ENCODE data around the gene AKAP6.

AKAP6 gene

GRCh38 chr14:32622742-32623141, 293.6 kb downstream of the AKAP6 start:
- Mint-ChIP-seq H3K27me3 (ENCODE audit: low read depth, poor library complexity) (no peaks in the 10 kb centered on the region), H3K4me3 (no peak overlapping the region), H3K9me3 (peaks cover 11% of the 10 kb centered on the region), H3K36me3 (ENCODE audit: low read depth) (no peaks in the 10 kb centered on the region), H3K4me1 (peaks cover 11% of the 10 kb centered on the region), H3K27ac (no peak overlapping the region)
- TF ChIP-seq CTCF (IDR thresholded peaks at IDR 0.05), result no peak
- DNase-seq, result no peak

- no peak for DNase-seq
- H3K27ac Mint-ChIP-seq, result no peak overlapping the region
- H3K4me3 Mint-ChIP-seq, result no peak overlapping the region
- TF ChIP-seq CTCF (IDR thresholded peaks at IDR 0.05), result no peak
- peaks cover 14% of the 10 kb centered on the region for H3K4me1 Mint-ChIP-seq
- no peaks in the 10 kb centered on the region for H3K36me3 Mint-ChIP-seq (ENCODE audit: low read depth)
- H3K27me3 Mint-ChIP-seq (ENCODE audit: low read depth, poor library complexity), result no peaks in the 10 kb centered on the region
- H3K9me3 Mint-ChIP-seq, result peaks cover 11% of the 10 kb centered on the region
Observed at GRCh38 chr14:32623300-32624093, 294.4 kb downstream of the AKAP6 start.

GRCh38 chr14:32625211-32625610, 296.1 kb downstream of the AKAP6 start:
- TF ChIP-seq CTCF (IDR thresholded peaks at IDR 0.05), result no peak
- Mint-ChIP-seq H3K27ac (no peak overlapping the region), H3K36me3 (ENCODE audit: low read depth) (no peaks in the 10 kb centered on the region), H3K4me1 (peaks cover 14% of the 10 kb centered on the region), H3K27me3 (ENCODE audit: low read depth, poor library complexity) (no peaks in the 10 kb centered on the region), H3K9me3 (no peaks in the 10 kb centered on the region), H3K4me3 (no peak overlapping the region)
- DNase-seq, result no peak

GRCh38 chr14:32627545-32628298, 298.6 kb downstream of the AKAP6 start:
- Mint-ChIP-seq H3K9me3 (no peaks in the 10 kb centered on the region), H3K27ac (no peak overlapping the region), H3K27me3 (ENCODE audit: low read depth, poor library complexity) (no peaks in the 10 kb centered on the region), H3K4me3 (no peak overlapping the region), H3K36me3 (ENCODE audit: low read depth) (no peaks in the 10 kb centered on the region), H3K4me1 (peaks cover 14% of the 10 kb centered on the region)
- TF ChIP-seq CTCF (IDR thresholded peaks at IDR 0.05), result no peak
- DNase-seq, result no peak

- H3K9me3 Mint-ChIP-seq, result no peaks in the 10 kb centered on the region
- H3K4me1 Mint-ChIP-seq, result peaks cover 7% of the 10 kb centered on the region
- H3K27ac Mint-ChIP-seq, result no peak overlapping the region
- H3K27me3 Mint-ChIP-seq (ENCODE audit: low read depth, poor library complexity), result peaks cover under 1% of the 10 kb centered on the region
- TF ChIP-seq CTCF (IDR thresholded peaks at IDR 0.05), result no peak
- no peak for DNase-seq
- H3K36me3 Mint-ChIP-seq (ENCODE audit: low read depth), result no peaks in the 10 kb centered on the region
- no peak overlapping the region for H3K4me3 Mint-ChIP-seq
Observed at GRCh38 chr14:32629236-32629635, 300.1 kb downstream of the AKAP6 start.
